Ramos (cell line): Measurements from ENCODE around the gene BACH1.
"Not testable (repeated sequence)": the region's sequence is repeated elsewhere in the genome, so short reads cannot be mapped to it uniquely, and the experiment has no call there.

Source experiments
- in situ Hi-C: fragments of 300-500 bp; cut with MboI; formaldehyde crosslinking; loops from one replicate; pipeline ENCODE4 v1.14.3; 2022; ENCODE audit warnings: low sequenced_read_pairs; ENCODE audit not compliant: unreplicated experiment

The BACH1 gene

GRCh38 chr21:29338256-29338655 lies 39.5 kb downstream of the BACH1 start:
- in situ Hi-C loops: no loop called here

- in situ Hi-C loops: no loop called here
Measured at GRCh38 chr21:29340228-29340627, 41.5 kb downstream of the BACH1 start.

GRCh38 chr21:29342363-29342957 lies 43.7 kb downstream of the BACH1 start:
- in situ Hi-C loops: no loop called here

- in situ Hi-C loops: no loop called here
Measured at GRCh38 chr21:29343519-29343918, 44.8 kb downstream of the BACH1 start.

- in situ Hi-C loops: no loop called here
Measured at GRCh38 chr21:29346281-29346680, 47.6 kb downstream of the BACH1 start.

- in situ Hi-C loops: no loop called here
Measured at GRCh38 chr21:29346771-29347170, 48.0 kb downstream of the BACH1 start.

- in situ Hi-C loops: no loop called here
Measured at GRCh38 chr21:29347274-29347681, 48.6 kb downstream of the BACH1 start.

GRCh38 chr21:29349702-29350101 lies 51.0 kb downstream of the BACH1 start:
- in situ Hi-C loops: no loop called here

- in situ Hi-C loops: no loop called here
Measured at GRCh38 chr21:29350246-29350779, 51.6 kb downstream of the BACH1 start.

- in situ Hi-C loops: no loop called here
Measured at GRCh38 chr21:29351691-29352090, 53.0 kb downstream of the BACH1 start.

GRCh38 chr21:29355043-29355710 lies 56.5 kb downstream of the BACH1 start:
- in situ Hi-C loops: not testable (repeated sequence)

- in situ Hi-C loops: not testable (repeated sequence)
Measured at GRCh38 chr21:29356291-29356690, 57.6 kb downstream of the BACH1 start.

- in situ Hi-C loops: not testable (repeated sequence)
Measured at GRCh38 chr21:29356810-29357209, 58.1 kb downstream of the BACH1 start.

GRCh38 chr21:29359718-29360117 lies 61.0 kb downstream of the BACH1 start:
- in situ Hi-C loops: no loop called here

GRCh38 chr21:29360799-29361765 lies 62.4 kb downstream of the BACH1 start:
- in situ Hi-C loops: no loop called here

GRCh38 chr21:29362758-29363157 lies 64.0 kb downstream of the BACH1 start:
- in situ Hi-C loops: no loop called here

GRCh38 chr21:29365661-29366265 lies 67.0 kb downstream of the BACH1 start:
- in situ Hi-C loops: no loop called here

- in situ Hi-C loops: no loop called here
Measured at GRCh38 chr21:29366532-29366931, 67.8 kb downstream of the BACH1 start.

GRCh38 chr21:29367335-29367734 lies 68.6 kb downstream of the BACH1 start:
- in situ Hi-C loops: no loop called here

GRCh38 chr21:29368906-29369305 lies 70.2 kb downstream of the BACH1 start:
- in situ Hi-C loops: no loop called here
